NCI-H1092 (cell line): ENCODE measurements around the gene CILP2.

Experiments
- DNase-seq: peaks from one replicate; lab custom pipeline; 2025; lab: John Stamatoyannopoulos, UW

Gene CILP2

DNA sequence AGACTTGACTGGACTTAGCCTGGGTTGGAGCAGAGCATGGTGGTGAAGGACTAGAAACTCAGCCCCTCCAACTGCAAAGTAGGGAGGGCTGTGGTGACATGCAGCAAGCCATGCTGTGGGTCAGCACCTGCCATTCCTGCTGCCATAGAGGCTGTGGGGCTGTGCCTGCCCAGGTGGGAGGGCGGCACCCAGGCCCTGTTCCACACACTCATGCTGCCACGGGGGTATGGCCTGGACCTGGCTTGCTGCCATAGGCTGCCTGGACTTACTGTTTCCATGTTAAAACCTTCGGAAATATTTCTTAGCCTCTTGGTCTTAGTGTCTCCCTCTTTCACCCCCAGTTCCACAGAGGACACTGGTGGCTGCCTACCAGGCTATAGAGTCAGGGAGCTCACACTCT lies 29.3 kb downstream of the CILP2 start:
- no peak for DNase-seq

- no peak for DNase-seq
These were observed 31.0 kb downstream of the CILP2 start for GRCh38 chr19:19568802-19569756.

GRCh38 chr19:19570571-19570970 lies 32.5 kb downstream of the CILP2 start:
- no peak for DNase-seq

GRCh38 chr19:19571071-19571786 lies 33.2 kb downstream of the CILP2 start:
- DNase-seq: no peak

DNA sequence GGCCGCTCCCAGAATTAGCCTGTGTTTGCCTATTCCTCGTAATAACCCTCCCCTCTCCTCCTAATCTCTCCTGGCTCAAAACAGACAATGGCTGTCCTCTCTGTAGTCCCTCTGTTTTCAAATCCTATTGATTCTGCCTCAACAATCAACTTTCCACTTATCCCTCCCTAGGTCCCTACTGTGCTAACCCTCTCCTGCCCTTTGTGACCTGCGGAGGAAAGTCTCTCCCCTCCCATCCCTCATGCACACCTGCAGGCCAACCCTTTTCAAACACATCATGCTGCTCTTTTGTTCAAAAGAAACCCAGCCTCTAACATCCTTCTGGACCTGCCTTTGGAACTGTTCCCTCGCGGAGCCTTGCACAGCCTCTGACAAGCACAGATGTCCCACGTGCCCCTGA lies 37.3 kb downstream of the CILP2 start:
- DNase-seq: peak; percentile 14

- DNase-seq: no peak
These were observed 40.2 kb downstream of the CILP2 start for GRCh38 chr19:19578252-19578651.

GRCh38 chr19:19579533-19580361 lies 41.7 kb downstream of the CILP2 start:
- DNase-seq: no peak

DNA sequence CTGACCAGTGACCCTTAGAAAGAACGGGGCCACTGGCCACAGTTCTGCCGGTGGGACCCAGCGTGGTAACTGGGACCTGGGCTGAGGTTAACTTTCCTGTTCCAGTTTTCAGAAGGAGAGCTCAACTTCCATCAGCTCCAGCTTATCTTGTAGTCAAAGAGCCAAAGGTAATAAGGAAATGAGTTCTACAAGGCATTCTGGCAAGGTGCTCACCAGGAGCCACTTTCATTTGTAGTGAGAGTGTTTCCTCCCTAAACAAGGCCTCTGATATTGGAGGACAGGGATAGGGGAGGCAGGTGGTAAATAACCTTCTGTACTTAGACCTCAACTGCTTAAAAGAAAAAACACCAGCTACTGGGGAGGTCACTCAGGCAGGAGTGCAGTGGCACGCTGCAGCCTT lies 42.4 kb downstream of the CILP2 start:
- no peak for DNase-seq

DNA sequence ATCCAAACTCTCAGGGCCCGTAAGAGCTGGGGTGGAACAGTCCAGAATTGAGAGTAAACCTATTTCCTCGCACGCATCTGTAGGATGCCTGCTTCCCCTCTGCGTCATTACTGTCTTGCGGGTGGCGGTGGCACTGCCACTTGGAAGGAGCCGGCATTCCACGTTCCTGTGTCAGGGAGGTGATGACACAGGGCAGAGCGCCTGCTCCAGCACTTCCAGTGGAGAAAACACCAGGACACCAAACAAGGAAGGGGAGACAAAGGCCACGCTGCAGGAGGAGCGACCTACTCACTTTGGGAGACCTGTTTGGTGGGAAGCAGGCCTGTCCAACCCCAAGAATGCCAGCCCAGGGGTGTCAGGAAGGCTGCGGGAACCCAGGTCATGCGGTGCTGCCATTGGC lies 43.3 kb downstream of the CILP2 start:
- no peak for DNase-seq

GRCh38 chr19:19582471-19582870 lies 44.4 kb downstream of the CILP2 start:
- DNase-seq: no peak

DNA sequence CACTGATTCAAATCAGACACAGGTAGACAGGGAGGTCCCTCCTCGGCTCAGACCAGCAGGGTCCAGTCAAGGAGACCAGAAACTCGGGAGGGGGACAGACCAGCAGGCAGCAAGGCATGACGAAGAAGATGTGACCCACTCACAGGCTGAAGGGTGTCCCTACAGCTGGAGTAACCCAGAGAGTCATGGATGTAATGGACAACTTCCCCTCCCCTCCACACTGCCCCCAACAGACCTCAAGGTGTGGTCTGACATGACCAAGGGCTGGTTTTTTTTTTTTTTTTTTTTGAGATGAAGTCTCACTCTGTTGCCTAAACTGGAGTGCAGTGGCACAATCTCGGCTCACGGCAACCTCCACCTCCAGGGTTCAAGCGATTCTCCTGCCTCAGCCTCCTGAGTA lies 46.3 kb downstream of the CILP2 start:
- DNase-seq: no peak

- no peak for DNase-seq
These were observed 49.7 kb downstream of the CILP2 start for GRCh38 chr19:19587771-19588170.

- DNase-seq: no peak
These were observed 50.5 kb downstream of the CILP2 start for GRCh38 chr19:19588546-19588945.

- DNase-seq: no peak
These were observed 53.2 kb downstream of the CILP2 start for GRCh38 chr19:19591133-19591825.

GRCh38 chr19:19592690-19593089 lies 54.6 kb downstream of the CILP2 start:
- no peak for DNase-seq

DNA sequence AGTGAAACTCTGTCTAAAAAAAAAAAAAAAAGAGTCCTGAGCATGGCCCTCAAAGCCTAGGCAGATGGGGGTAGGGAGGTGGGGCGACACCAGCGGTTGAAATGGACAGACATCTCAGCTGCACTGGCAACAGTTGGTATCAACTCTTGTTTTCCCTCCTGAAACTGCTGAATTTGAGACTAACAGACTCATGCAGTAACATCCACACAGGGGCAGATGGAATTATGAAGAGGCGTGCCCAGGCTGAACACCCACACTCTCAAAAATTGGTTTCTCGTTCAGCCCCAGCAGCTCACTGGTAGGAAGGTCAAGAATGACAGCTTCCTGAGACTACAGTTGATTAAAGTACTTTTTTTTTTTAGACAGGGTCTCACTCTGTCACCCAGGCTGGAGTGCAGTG lies 56.3 kb downstream of the CILP2 start:
- DNase-seq: no peak

- no peak for DNase-seq
These were observed 57.2 kb downstream of the CILP2 start for GRCh38 chr19:19595171-19595701.
